Tibial nerve (tissue), 4 donors: Measurements from ENCODE around the gene MAST2. TPM values are rescaled to one million over a fixed set of nuclear protein-coding genes. Genes with fewer than 3 reads are reported as not detected.

Source experiments
- DNase-seq, 2 donors: peaks; one replicate each; pipeline ENCODE4 v3.0.0-alpha.2; 2019; ENCODE audit warnings: low spot score in 2 of 2
- H3K27ac ChIP-seq, 4 donors: fragments of 200-600 bp; sonication (generic) in 3 of 4; one replicate each; pipeline ENCODE4 v1.5.1; 2017 to 2019; ENCODE audit warnings: mild to moderate bottlenecking in 1 of 4
- H3K27me3 ChIP-seq, 2 donors: fragments of 200-600 bp; sonication (generic) in 1 of 2; one replicate each; pipeline versions ENCODE4 v1.5.1 to v1.6.0; 2017 to 2019
- H3K36me3 ChIP-seq, 3 donors: fragments of 200-600 bp; sonication (generic); one replicate each; pipeline ENCODE4 v1.5.1; 2018 to 2019
- H3K4me1 ChIP-seq, 4 donors: fragments of 200-600 bp; sonication (generic) in 3 of 4; one replicate each; pipeline ENCODE4 v1.5.1; 2017 to 2019
- H3K4me3 ChIP-seq, 4 donors: fragments of 200-600 bp; sonication (generic) in 3 of 4; one replicate each; pipeline ENCODE4 v1.5.1; 2017 to 2019; ENCODE audit warnings: mild to moderate bottlenecking in 1 of 4, moderate library complexity in 1 of 4
- H3K9me3 ChIP-seq, 4 donors: fragments of 200-600 bp; sonication (generic) in 3 of 4; one replicate each; pipeline ENCODE4 v1.5.1; 2017 to 2019
- CTCF ChIP-seq, 5 experiments: fragments of 200-600 bp in 3 of 5; fragments of 450-650 bp in 2 of 5; sonication (generic) in 3 of 5; IDR thresholded peaks; one replicate each; pipeline ENCODE4 v1.5.1; 2016 to 2019; ENCODE audit warnings: antibody characterized with exemption in 5 of 5, mild to moderate bottlenecking in 3 of 5, moderate library complexity in 2 of 5
- EP300 ChIP-seq, 2 donors: sonication (generic); formaldehyde crosslinking; IDR thresholded peaks; one replicate each; pipeline ENCODE4 v1.6.1; 2017; ENCODE audit warnings: antibody characterized with exemption in 2 of 2, mild to moderate bottlenecking in 1 of 2
- POLR2A ChIP-seq, 2 donors: fragments of 450-650 bp; IDR thresholded peaks; one replicate each; pipeline ENCODE4 v1.6.1; 2017; ENCODE audit warnings: antibody characterized with exemption in 2 of 2, mild to moderate bottlenecking in 2 of 2, moderate library complexity in 2 of 2
- WGBS, 2 donors: methylation state at CpG; one replicate each; pipeline ENCODE4 v1.1.5; 2018; 5-methylcytosine and 5-hydroxymethylcytosine counted together
- total RNA-seq, 4 donors: library from RNA; depleted of rRNA; stranded (reverse); fragments of >200 nt; gene quantifications; one replicate each; pipeline ENCODE4 v1.1.0, GENCODE V29; 2016

Gene MAST2
- total RNA-seq, 4 donors from 2014 or later, result 38.0 to 122 (median 57.1) TPM

GRCh38 chr1:46011121-46011695 is 207.8 kb downstream of the MAST2 start:
- no peak for DNase-seq
- no peak for TF ChIP-seq CTCF (IDR thresholded peaks at IDR 0.05)
- TF ChIP-seq EP300 (IDR thresholded peaks at IDR 0.05), result no peak
- no peak for TF ChIP-seq POLR2A (IDR thresholded peaks at IDR 0.05)
- H3K9me3 ChIP-seq, result no peaks in the 10 kb centered on the region
- no peaks in the 10 kb centered on the region for H3K27me3 ChIP-seq
- H3K36me3 ChIP-seq, result peaks cover 0 to 75% (median 0%) of the 10 kb centered on the region in 3 donors
- no peaks in the 10 kb centered on the region for H3K4me1 ChIP-seq
- H3K4me3 ChIP-seq, result no peak overlapping the region
- H3K27ac ChIP-seq, result no peak overlapping the region
- WGBS, 2 donors, result 90 to 97% methylated on average over 6 to 7 of the region's 7 CpGs

GRCh38 chr1:46012236-46012635 is 208.8 kb downstream of the MAST2 start:
- TF ChIP-seq CTCF (IDR thresholded peaks at IDR 0.05), result no peak
- no peak for TF ChIP-seq POLR2A (IDR thresholded peaks at IDR 0.05)
- TF ChIP-seq EP300 (IDR thresholded peaks at IDR 0.05), result no peak
- Histone ChIP-seq H3K4me1 (no peaks in the 10 kb centered on the region), H3K36me3 (peaks cover 0 to 65% (median 0%) of the 10 kb centered on the region in 3 donors), H3K9me3 (no peaks in the 10 kb centered on the region), H3K27ac (no peak overlapping the region), H3K27me3 (no peaks in the 10 kb centered on the region), H3K4me3 (no peak overlapping the region)
- no peak for DNase-seq
- WGBS, 2 donors, result 96 to 97% methylated on average over 1 of the region's 1 CpG

- Histone ChIP-seq H3K36me3 (peaks cover 0 to 51% (median 0%) of the 10 kb centered on the region in 3 donors), H3K4me3 (no peak overlapping the region), H3K9me3 (no peaks in the 10 kb centered on the region), H3K4me1 (no peaks in the 10 kb centered on the region), H3K27me3 (no peaks in the 10 kb centered on the region), H3K27ac (no peak overlapping the region)
- DNase-seq, result no peak
- 71 to 84% methylated on average over 3 of the region's 3 CpGs for WGBS, 2 donors
- TF ChIP-seq POLR2A (IDR thresholded peaks at IDR 0.05) (no peak), CTCF (IDR thresholded peaks at IDR 0.05) (no peak), EP300 (IDR thresholded peaks at IDR 0.05) (no peak)
Observed at GRCh38 chr1:46013581-46013980, 210.2 kb downstream of the MAST2 start.

- TF ChIP-seq POLR2A (IDR thresholded peaks at IDR 0.05) (no peak), EP300 (IDR thresholded peaks at IDR 0.05) (no peak), CTCF (IDR thresholded peaks at IDR 0.05) (no peak)
- DNase-seq, result peak in 1 of 2 donors; percentile 19
- no peak overlapping the region for H3K4me3 ChIP-seq
- no peaks in the 10 kb centered on the region for H3K27me3 ChIP-seq
- H3K27ac ChIP-seq, result no peak overlapping the region
- peaks cover 0 to 24% (median 0%) of the 10 kb centered on the region in 3 donors for H3K36me3 ChIP-seq
- no peaks in the 10 kb centered on the region for H3K9me3 ChIP-seq
- peaks cover 0 to 11% (median 0%) of the 10 kb centered on the region in 4 donors for H3K4me1 ChIP-seq
- WGBS, 2 donors, result 88 to 89% methylated on average over 6 of the region's 6 CpGs
Observed at GRCh38 chr1:46017876-46018503, 214.6 kb downstream of the MAST2 start.

GRCh38 chr1:46019348-46019747 is 215.9 kb downstream of the MAST2 start:
- Histone ChIP-seq H3K4me1 (peaks cover 0 to 11% (median 0%) of the 10 kb centered on the region in 4 donors), H3K27me3 (no peaks in the 10 kb centered on the region), H3K9me3 (no peaks in the 10 kb centered on the region), H3K36me3 (peaks cover 0 to 31% (median 0%) of the 10 kb centered on the region in 3 donors), H3K4me3 (no peak overlapping the region), H3K27ac (no peak overlapping the region)
- TF ChIP-seq POLR2A (IDR thresholded peaks at IDR 0.05), result no peak
- no peak for TF ChIP-seq EP300 (IDR thresholded peaks at IDR 0.05)
- TF ChIP-seq CTCF (IDR thresholded peaks at IDR 0.05), result no peak
- no peak for DNase-seq
- 94 to 99% methylated on average over 7 of the region's 7 CpGs for WGBS, 2 donors
